ENCODE results near the gene IPPK. TPM values are rescaled to one million over a fixed set of nuclear protein-coding genes. Genes with fewer than 3 reads are reported as not detected.

The IPPK gene
- total and polyA plus RNA-seq, 2 of the 8 experiments (the other 6 are each of a cell fraction or from before 2014, with no cell fraction given), result 10.5 to 13.6 TPM

GRCh38 chr9:92617951-92618510 is 51.9 kb downstream of the IPPK start:
- Histone ChIP-seq H3K9me3 (ENCODE audit: insufficient read depth in 2 of 2, low read depth in 1 of 2, low read length in 1 of 2) (no peaks in the 10 kb centered on the region), H2AFZ (ENCODE audit: low read length) (no peak overlapping the region), H3K4me1 (replicated peaks in 1 of 4; ENCODE audit: control insufficient read depth in 3 of 4, insufficient read depth in 4 of 4, low read length in 3 of 4) (no peaks in the 10 kb centered on the region), H3K27me3 (replicated peaks in 1 of 4; ENCODE audit: control insufficient read depth in 3 of 4, extremely low read depth in 1 of 4, insufficient read depth in 3 of 4, low read length in 3 of 4) (no peaks in the 10 kb centered on the region), H3K27ac (ENCODE audit: low read depth, low read length) (no peak overlapping the region), H2BK20ac (ENCODE audit: low read length) (no peak overlapping the region), H4K91ac (replicated peaks; ENCODE audit: insufficient read length, low read length) (no peak overlapping the region), H3K18ac (ENCODE audit: extremely low read depth, low read length) (no peak overlapping the region), H2AK5ac (ENCODE audit: low read depth, low read length) (no peak overlapping the region), H3K56ac (replicated peaks; ENCODE audit: insufficient read length, low read depth, low read length) (no peak overlapping the region), H2BK120ac (replicated peaks; ENCODE audit: low read depth, low read length) (no peak overlapping the region), H2BK5ac (ENCODE audit: low read depth, low read length) (no peak overlapping the region), H3K23ac (ENCODE audit: insufficient read length) (no peak overlapping the region), H3K36me3 (ENCODE audit: control insufficient read depth in 2 of 4, insufficient read depth in 4 of 4, low read length in 3 of 4) (peaks cover 3 to 17% (median 9%) of the 10 kb centered on the region in 4 experiments; a peak in 6 of 8 replicates), H4K20me1 (replicated peaks in 1 of 2; ENCODE audit: control insufficient read depth in 1 of 2, insufficient read depth in 2 of 2, low read length in 2 of 2) (peaks cover 0 to 2% of the 10 kb centered on the region in 2 experiments), H2BK12ac (ENCODE audit: low read depth, low read length) (no peak overlapping the region), H3K14ac (ENCODE audit: insufficient read length) (no peak overlapping the region), H3K23me2 (ENCODE audit: low read depth, low read length) (no peaks in the 10 kb centered on the region), H3K4ac (replicated peaks; ENCODE audit: insufficient read length, low read depth, low read length) (no peak overlapping the region), H3K4me2 (ENCODE audit: insufficient read depth in 1 of 2, low read depth in 2 of 2, low read length in 2 of 2) (no peak overlapping the region), H3K79me1 (ENCODE audit: low read depth, low read length) (no peaks in the 10 kb centered on the region), H3K4me3 (ENCODE audit: extremely low read depth in 1 of 4, insufficient read depth in 2 of 4, low read depth in 3 of 4, low read length in 4 of 4) (no peak overlapping the region), H4K8ac (ENCODE audit: extremely low read depth, insufficient read depth, low read length) (no peak overlapping the region), H3K9ac (replicated peaks in 1 of 4; ENCODE audit: extremely low read depth in 1 of 4, low read depth in 3 of 4, low read length in 3 of 4) (no peak overlapping the region), H3K79me2 (ENCODE audit: control insufficient read depth in 1 of 2, insufficient read depth in 2 of 2, low read length in 2 of 2) (no peaks in the 10 kb centered on the region), H2BK15ac (ENCODE audit: low read length) (no peak overlapping the region), H4K5ac (ENCODE audit: insufficient read length, low read depth, low read length) (no peak overlapping the region)
- DNase-seq (ENCODE audit: low read depth in 1 of 2, low spot score in 2 of 2) (no peak), FAIRE-seq (no peak)
- WGBS, 2 experiments (ENCODE audit: extremely low coverage in 1 of 2, insufficient coverage in 1 of 2, insufficient read length in 1 of 2, insufficient replicate concordance in 2 of 2, low coverage in 1 of 2, low lambda C conversion rate in 2 of 2, missing lambda C conversion rate in 1 of 2), result 90% methylated on average over 11 of the region's 11 CpGs; no CpG with 5 or more reads in 1 of the 2 experiments
- POLR2A ChIA-PET (ENCODE audit: partially characterized antibody), result no interaction called here
- no peak for TF ChIP-seq HDAC6 (IDR thresholded peaks at IDR 0.05; ENCODE audit: low read depth, low read length)
- TF ChIP-seq ATF3 (IDR thresholded peaks at IDR 0.05; ENCODE audit: insufficient read depth, low read depth, low read length), result no peak
- CTCF ChIA-PET (ENCODE audit: partially characterized antibody), result interaction anchor here (1.1 to 2.4 kb wide), 2 partner anchors 17 to 115 kb away, joined by 4 to 12 read pairs; no protein-coding TSS in a partner anchor

Measured in H1 (cell line).